Stimulated activated CD4-positive, alpha-beta T cell treated with anti-CD3 and anti-CD28 coated beads, Interleukin-15, amount 100 ng/mL, for 48 hours (primary cell): ENCODE data around the gene CDHR1.
"Not testable (repeated sequence)": the region's sequence is repeated elsewhere in the genome, so short reads cannot be mapped to it uniquely, and the experiment has no call there.

ENCODE experiments used
- DNase-seq, 2 donors: peaks; one replicate each; pipeline ENCODE4 v3.0.0-alpha.2; 2020; ENCODE audit warnings: low read depth in 2 of 2

CDHR1 gene

DNA sequence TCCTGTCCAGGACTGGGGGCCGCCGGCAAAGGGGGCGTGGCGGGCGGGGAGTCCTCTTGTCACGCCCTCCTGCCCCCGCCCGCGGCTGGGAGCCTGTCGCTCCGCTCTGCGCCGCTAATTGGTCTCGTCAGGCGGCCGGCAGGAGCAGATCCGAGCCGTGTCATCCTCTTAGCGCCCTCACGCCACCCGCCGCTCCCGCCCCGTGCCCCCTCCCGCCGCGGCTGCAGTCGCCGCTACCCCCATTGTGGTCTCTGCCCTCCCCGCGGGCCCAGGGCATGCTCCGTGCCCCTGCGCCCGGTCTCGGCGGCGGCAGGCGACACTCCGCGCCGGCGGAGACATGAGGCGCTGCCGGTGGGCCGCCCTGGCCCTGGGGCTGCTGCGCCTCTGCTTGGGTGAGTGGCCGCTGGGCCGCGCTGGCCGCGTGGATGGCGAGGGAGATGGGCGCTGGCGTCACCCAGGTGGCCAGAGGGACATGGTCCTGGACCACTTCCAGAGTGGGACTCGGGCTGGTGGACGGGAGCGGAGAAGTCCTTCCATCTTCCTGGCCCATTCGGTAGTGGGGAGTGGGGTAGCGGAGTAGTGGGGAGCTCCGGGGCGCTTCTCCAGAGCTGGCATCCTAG lies at the start of gene CDHR1:
Gene CDHR1 (plus strand): TSS at position 114 of the 620 bp plus-strand sequence. CDS start 224 bp downstream, at position 338.
- DNase-seq, result peak; percentile 14 to 27

DNA sequence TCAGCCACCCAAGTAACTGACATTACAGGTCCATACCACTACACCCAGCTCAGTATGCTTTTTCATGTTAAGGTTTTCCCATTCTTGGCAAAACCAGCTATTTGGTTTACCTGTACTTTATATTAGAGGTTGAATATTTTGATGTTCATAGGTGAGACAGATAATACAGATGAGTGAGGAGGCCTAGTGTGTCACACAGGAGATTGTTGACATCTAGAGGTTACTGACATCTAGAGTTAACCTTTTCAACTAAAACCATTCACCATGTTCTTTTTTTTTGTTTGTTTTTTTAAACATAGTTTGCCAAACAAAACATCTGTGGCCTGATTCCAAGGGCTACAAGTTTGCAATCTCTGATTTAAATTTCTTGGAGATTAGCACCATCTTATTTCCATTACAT lies 47.0 kb upstream of the CDHR1 start:
- DNase-seq, result no peak

DNA sequence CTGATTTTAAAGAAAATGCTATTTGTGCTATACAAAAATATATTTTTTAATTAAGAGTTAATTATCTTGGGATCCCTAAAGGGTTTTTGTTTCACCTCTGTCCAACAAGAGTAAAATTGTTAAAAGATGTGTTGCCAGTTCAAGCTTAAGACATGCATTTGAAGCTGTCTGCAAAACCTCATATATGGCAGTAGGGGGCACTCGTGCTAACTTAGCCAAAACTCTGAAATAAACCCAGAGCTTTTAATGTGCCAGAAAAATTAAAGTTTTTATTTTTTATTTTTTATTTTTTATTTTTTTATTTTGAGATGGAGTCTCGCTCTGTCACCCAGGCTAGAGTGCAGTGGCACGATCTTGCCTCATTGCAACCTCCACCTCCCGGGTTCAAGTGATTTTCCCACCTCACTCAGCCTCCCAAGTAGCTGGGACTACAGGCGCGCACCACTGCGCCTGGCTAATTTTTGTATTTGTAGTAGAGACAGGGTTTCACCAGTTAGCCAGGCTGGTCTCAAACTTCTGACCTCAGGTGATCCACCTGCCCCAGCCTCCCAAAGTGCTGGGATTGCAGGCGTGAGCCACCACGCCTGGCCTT lies 46.2 kb upstream of the CDHR1 start:
- not testable (repeated sequence) for DNase-seq

DNA sequence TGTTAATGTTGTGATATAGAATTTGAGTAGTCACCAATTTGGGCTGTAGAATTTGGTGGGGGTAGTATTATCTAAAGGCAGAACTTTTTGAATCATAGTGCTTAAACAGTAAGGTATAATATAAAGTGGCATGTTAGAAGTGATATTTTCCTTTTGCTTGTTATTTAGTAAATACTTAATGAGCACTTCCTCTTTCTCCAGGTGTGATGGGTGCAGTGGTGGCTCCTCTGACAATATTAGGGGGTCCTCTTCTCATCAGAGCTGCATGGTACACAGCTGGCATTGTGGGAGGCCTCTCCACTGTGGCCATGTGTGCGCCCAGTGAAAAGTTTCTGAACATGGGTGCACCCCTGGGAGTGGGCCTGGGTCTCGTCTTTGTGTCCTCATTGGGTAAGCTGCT lies 44.5 kb upstream of the CDHR1 start:
- DNase-seq, result no peak

DNA sequence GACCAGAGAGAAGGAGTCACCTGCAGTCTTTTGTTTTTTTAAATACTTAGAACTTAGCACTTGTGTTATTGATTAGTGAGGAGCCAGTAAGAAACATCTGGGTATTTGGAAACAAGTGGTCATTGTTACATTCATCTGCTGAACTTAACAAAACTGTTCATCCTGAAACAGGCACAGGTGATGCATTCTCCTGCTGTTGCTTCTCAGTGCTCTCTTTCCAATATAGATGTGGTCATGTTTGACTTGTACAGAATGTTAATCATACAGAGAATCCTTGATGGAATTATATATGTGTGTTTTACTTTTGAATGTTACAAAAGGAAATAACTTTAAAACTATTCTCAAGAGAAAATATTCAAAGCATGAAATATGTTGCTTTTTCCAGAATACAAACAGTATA lies 41.6 kb upstream of the CDHR1 start:
- no peak for DNase-seq

DNA sequence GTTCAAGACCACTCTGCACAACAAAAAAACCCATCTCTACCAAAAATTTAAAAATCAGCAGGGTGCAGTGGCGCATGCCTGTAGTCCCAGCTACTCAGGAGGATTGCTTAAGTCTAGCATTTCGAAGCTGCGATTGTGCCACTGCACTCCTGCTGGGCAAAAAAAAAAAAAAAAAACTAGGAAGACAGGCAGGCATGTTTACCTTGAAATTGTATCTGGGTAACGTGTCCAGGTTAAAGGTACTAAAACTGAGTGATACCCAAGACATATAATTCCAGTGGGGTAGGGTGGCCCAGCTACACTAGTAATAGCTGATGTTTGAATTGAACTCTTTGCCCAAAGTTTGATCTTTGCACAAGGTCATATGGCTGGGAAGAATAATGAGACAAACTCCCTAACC lies 38.8 kb upstream of the CDHR1 start:
- DNase-seq, result no peak

DNA sequence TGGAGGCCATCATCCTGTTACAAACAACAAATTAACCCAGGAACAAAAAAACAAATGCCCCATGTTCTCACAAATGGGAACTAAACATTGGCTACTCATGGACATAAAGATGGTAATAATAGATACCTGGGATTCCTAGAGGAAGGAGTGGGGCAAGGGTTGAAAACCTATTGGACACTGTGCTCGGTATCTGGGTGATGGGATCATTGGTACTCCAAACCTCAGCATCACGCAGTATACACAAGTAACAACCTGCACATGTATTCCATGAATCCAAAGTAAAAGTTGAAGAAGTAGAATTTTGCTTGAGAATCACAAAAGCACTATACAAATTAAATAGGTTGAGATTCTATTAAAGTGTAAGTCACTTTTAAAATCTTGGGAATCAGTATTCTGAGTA lies 38.3 kb upstream of the CDHR1 start:
- DNase-seq, result no peak

DNA sequence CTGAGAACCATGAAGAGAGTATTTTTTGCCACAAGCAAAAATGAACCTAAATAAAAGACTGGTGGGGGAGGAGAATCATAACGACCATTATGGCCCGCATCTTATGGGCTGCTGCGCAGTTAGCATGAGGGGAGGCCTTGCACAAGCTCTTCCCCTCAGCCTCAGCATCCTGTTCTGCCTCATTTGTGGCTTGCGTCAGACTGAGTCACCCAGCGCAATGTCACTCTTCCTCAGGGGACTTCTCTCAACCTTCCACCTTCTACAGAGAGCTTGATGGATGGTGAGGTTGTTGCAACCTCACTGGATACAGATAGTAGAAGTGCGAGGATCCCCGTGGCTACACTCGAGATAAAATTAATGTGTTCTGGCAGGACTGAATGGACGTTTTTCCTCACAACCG lies 37.6 kb upstream of the CDHR1 start:
- DNase-seq, result peak; percentile 21 to 47

DNA sequence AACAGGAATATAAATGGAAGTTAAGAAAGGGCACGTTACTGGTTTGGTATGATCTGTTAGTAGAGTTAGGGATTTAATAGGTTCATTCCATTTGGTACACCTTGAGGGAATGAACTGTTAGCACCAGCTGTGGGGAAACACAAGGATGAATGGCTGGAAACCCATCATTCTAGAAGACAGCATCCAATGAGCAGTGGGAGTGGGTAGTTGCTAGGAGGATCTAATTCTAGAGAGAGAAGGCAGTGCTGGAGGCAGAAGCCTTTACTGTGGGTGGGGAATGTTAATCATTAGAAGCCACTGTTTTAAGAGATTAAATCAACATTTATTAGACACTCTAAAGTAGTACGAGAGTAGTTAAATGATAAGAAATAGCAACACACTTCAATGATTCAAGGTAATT lies 36.3 kb upstream of the CDHR1 start:
- DNase-seq, result no peak

DNA sequence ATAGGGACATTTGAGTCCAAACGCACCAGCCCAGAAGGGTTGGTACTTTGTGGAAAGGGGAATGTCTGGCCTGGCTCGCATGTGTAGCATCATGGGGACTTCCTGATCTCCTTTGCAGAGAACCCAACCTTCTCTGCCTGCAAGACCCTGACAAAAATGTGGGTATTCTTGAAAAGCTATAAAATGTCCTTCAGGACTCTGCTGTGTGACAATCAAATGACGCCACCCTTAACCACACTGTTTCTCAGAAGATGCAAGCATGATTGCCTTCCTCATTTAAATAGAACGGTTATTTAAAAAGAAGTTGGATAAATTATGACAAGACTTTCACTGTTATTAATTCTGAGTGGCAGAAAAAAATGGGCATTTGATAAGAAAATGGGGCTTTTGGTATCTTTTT lies 35.8 kb upstream of the CDHR1 start:
- no peak for DNase-seq

DNA sequence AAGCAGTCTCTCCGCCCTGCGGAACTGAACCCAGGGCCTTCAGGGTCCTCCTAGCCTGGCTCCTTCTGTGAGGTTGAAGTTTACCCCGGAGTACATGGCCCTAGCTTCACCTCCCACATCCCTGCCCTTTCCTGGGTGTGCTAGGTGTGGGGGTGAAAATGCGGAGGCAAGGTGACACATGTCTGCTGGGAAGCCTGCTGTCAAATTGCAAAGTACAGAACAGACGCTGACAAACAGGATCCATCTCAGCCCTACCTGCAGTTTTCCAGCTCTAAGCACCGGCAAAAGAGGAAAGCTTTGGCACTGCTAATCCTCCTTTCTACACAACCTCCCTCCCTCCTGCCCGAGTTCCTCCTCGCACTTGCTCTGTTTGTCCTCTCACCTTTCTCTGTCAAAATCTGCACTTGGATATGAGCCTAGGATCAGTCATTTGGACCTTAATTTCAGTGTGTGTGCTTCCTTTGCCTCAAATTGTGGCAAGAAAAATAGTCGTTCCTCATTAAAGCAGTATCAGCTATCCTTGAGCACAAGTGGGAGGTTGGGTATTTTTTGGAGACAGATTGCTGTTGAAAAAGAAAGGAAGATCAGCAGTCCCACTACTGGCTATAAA lies 35.2 kb upstream of the CDHR1 start:
- no peak for DNase-seq

DNA sequence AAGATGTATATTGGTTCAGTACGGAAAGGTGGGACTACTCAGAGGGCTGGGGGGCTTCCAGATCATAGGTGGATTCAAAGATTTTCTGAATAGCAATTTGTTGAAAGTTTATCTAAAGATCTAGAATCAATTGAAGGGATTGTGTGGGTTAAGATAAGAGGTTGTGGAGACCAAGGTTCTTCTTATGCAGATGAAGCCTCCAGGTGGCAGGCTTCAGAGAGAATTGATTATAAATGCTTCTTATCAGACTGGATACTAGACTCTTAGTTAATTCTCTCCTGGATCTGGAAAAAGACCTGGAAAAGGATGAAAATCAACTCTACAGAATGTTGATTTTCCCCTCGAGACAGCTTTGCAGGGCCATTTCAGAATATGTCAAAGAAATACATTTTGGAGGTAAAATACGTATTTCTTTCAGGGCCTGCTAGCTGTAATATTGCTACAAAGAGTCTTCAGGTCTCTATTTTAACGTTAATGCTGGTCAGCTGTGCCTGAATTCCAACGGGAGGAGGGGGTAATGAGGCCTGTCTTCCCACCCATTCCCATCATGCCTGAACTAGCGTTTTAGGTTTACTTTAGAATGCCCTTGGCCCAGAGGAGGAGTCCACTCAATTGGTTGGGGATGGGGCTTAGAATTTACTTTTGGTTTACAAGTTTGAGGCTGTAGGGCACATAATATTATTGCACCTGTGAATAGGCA lies 33.5 kb upstream of the CDHR1 start:
- DNase-seq, result no peak

DNA sequence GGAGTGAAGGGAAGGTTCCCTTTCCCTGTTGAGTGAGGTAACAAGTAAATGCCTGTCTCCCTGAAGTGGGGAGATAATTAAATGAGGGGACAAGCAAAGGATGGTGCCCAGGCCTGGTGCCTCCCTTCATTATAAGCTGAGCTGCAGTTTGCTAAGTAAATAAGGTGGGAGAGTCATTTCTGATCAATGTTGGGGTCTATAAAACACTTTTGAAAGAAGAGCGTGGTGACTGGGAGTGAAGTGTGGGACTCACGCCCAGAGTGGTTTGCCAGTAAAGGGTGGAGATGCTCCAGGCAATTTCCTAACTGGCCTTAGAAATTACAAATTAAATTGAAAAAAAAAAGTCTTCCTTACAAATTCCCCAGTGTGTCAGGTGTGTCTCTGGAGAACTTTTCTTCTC lies 30.3 kb upstream of the CDHR1 start:
- DNase-seq, result no peak

DNA sequence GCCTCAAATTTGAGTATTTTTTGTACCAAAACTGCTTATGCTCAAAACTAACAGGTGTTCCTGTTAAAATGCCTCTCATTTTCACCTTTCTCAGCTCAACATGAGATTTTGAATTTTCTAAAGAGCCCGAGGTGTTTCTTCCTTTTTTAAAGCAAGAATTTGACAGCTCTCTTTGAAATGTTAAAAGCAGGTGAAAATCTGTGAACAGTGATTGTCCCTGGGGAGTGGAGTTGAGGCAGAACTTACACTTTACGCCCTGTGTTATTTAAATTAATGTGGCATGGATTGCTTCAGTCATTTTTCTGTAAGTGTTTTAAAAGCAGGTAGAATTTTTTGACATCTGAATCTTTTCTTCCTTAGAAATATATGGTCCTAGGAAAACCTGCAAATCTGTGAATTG lies 29.9 kb upstream of the CDHR1 start:
- no peak for DNase-seq

DNA sequence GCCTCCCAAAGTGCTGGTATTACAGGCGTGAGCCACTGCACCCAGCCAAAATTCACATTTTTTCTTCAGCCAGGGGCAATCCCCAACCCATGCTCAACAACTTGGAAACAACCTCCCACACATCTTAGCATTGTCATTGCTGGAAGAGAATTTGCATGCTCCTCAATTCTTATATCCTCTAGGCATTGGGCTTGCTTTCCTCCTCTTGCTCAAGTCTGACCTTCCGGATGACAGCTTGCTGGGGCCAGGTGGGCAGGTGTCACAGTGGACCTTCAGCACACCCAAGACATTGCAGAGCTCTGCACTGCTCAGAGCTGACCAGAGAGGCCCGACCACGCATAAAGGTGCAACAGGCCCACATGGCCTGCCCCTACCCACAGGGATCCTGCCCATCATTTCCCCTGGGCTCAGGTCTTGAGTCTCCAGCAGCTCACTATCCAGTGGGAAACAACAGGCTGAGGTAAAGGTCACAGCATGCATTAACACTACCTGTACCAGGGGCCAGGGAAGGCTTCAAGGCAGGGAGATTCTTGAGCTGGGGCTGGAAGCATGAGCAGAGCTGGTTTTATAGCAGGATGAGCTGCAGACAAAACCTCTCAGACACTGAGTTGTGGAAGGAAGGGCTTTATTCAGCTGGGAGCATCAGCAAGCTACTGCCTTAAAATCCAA lies 27.6 kb upstream of the CDHR1 start:
- DNase-seq, result no peak

DNA sequence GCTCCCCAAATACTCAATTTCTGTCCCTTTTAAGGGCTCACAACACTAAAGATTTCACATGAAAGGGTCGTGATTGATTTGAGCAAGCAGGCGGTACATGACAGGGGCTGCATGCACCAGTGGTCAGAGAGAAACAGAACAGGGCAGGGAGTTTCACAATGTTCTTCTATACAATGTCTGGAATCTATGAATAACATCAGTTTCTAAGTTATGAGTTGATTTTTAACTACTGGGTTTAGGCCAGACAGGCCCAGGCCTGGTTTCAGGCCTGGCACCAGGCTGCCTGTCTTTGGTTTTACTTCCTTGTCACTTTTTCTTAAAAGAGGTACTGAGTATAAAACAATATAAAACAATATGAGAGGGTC lies 27.1 kb upstream of the CDHR1 start:
- not testable (repeated sequence) for DNase-seq

DNA sequence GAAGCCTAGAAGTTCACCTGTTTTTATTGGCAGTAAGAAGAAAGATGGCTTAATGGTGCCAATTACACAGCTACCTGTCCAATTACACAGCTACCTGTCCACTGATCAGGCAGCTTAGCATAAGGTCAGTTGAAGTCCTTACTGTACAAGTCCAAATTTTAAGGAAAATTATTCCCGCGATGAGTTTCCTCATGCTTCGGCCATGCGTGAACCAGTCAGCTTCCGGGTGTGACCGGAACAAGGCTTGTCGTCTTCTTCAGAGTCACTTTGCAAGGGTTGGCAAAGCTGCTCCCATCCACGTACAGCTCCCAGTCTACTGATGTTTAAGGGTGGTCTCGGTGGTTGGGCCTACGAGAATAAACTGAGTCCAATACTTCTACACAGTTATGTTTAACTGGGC lies 26.0 kb upstream of the CDHR1 start:
- DNase-seq, result not testable (repeated sequence)

DNA sequence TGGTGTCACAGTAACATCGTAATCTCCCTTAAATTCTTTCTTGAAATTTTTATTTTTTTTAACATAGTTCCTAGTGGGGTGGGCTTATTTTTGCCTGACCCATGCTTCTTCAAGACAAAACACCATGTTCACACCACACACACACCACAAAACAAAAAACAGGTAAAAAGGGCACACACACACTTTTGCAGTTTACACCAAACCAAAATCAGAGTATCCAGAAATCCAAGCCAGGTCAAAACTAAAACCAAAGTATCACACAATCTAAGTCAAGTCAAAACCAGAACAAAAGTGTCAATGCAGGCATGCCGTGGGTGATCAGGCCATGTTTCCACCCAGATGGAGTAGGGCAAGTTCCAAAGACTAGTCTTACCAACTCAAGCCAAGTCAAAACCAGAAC lies 23.1 kb upstream of the CDHR1 start:
- DNase-seq, result not testable (repeated sequence)

DNA sequence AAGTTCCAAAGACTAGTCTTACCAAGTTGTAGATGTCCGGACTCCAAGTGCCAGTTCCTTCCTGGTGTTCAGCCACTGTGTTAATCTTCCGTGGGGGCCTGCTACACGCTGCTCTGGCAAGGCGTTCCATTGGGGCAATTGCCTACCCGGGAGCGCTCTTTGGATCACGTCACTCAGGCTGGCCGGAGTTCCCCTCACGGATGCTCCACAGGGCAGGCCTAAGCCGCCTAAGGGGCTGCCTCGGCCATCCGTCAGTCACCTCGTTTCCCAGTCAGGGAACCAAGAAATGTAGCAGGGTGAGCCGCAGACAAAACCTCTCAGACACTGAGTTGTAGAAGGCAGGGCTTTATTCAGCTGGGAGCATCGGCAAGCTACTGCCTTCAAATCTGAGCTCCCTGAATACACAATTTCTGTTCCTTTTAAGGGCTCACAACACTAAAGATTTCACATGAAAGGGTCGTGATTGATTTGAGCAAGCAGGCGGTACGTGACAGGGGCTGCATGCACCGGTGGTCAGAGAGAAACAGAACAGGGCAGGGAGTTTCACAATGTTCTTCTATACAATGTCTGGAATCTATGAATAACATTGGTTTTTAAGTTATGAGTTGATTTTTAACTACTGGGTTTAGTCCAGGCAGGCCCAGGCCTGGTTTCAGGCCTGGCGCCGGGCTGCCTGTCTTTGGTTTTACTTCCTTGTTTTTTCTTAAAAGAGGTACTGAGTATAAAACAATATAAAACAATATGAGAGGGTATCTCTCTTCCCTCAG lies 22.5 kb upstream of the CDHR1 start:
- DNase-seq, result not testable (repeated sequence)

DNA sequence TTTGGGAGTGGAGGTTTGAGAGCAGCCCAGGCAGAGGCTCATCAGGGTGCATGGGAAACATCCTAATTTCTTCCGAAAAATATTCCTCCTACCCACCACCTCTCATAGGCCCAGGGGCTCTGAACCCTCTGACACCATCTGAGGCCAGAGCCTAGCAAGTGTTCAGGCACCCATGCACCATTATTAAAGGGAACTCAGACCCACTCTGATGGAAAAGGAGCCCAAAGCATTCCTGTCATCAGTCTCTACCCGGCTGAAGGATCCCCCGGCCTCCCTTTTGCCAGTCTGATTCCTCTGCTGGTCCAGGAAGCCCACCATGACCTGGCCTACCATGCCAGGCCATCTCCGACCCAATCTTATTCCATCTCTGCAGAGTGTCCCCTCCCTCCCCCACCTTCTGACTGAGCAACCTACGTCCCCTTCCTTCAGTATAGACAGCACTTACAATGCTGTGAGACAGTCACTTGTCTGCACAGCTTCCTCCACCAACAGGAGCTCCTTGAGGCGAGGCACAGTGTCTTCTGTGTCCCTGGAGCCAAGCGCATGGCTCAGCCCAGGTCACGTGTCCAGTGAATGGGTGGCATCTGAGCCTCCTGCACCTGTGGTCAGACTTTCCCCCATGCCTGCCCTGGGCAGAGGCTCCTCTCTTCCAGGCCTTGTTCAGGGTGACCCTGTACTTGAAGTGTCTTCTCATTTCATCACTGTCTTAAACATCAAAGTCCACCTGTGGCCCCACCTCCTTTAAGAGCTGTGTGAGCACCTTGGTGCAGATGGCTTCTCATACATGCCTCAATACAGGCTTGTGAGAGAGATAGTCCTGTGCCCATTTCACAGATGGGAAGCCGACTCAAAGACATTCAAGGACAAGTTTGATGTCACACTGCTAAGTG lies 21.6 kb upstream of the CDHR1 start:
- DNase-seq, result no peak

DNA sequence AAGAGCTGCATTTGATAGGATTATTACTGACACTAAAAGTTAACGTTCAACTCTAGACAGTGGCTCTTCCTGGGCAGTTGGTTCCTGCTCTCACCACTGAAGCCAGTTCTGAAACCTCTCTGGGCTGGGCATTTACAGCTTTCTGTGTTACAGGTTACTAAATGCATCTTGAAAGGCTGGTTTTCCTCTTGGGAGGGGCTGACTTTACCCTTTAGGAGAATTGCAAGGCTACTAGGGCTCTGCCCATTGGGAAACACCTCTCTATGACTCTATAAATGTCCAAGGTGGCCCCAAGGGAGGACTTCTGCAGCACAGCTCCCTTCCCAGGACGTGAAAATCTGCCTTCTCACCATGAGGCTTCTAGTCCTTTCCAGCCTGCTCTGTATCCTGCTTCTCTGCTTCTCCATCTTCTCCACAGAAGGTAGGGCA lies 20.8 kb upstream of the CDHR1 start, which contains the start of gene GPR15LG:
Gene GPR15LG (plus strand): TSS at position 301 of the 429 bp plus-strand sequence. CDS start 51 bp downstream, at position 352.
- no peak for DNase-seq
